22Rv1 (cell line): Measurements from ENCODE around the gene CAMKK2.

Experiments
- H3K27ac ChIP-seq: fragments of 450-650 bp; 2 replicates; pipeline ENCODE4 v1.5.1; 2017
- ZFX ChIP-seq: fragments of 450-650 bp; IDR thresholded peaks from 2 replicates; pipeline ENCODE4 v1.6.1; 2017; ENCODE audit warnings: antibody characterized with exemption, borderline replicate concordance
- TF ChIP-seq, protein P1 (sequence below): fragments of 450-650 bp; IDR thresholded peaks from 2 replicates; pipeline ENCODE4 v1.5.1; 2017; ENCODE audit warnings: mild to moderate bottlenecking

Gene CAMKK2

DNA sequence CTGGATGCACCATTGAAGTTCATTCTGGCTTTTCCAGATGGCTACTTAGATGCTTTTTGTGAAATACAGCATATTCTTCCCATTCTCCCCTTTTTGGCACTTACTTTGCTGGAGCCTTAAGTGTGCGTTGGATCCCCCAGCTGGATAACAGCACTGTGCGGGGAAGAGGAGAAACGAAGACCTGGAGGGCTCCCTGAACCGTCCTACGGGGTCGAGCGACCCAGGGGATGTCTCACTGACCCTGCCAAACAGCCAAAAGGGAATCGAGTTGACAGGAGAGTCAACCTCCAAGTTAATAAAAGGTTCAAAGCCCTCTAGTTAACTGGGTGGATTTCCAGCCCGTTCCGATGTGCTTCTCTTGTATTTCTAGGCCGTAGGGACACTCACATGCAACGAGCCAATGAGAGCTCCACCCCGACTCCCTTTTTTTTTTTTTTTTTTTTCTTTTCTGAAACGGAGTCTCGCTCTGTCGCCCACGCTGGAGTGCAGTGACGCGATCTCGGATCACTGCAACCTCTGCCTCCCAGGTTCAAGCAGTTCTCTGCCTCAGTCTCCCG lies 1.0 kb upstream of the CAMKK2 start:
- H3K27ac ChIP-seq: peak overlapping the region; percentile 83
- TF ChIP-seq, protein P1, sequence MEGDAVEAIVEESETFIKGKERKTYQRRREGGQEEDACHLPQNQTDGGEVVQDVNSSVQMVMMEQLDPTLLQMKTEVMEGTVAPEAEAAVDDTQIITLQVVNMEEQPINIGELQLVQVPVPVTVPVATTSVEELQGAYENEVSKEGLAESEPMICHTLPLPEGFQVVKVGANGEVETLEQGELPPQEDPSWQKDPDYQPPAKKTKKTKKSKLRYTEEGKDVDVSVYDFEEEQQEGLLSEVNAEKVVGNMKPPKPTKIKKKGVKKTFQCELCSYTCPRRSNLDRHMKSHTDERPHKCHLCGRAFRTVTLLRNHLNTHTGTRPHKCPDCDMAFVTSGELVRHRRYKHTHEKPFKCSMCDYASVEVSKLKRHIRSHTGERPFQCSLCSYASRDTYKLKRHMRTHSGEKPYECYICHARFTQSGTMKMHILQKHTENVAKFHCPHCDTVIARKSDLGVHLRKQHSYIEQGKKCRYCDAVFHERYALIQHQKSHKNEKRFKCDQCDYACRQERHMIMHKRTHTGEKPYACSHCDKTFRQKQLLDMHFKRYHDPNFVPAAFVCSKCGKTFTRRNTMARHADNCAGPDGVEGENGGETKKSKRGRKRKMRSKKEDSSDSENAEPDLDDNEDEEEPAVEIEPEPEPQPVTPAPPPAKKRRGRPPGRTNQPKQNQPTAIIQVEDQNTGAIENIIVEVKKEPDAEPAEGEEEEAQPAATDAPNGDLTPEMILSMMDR: no peak
- TF ChIP-seq ZFX: no peak

DNA sequence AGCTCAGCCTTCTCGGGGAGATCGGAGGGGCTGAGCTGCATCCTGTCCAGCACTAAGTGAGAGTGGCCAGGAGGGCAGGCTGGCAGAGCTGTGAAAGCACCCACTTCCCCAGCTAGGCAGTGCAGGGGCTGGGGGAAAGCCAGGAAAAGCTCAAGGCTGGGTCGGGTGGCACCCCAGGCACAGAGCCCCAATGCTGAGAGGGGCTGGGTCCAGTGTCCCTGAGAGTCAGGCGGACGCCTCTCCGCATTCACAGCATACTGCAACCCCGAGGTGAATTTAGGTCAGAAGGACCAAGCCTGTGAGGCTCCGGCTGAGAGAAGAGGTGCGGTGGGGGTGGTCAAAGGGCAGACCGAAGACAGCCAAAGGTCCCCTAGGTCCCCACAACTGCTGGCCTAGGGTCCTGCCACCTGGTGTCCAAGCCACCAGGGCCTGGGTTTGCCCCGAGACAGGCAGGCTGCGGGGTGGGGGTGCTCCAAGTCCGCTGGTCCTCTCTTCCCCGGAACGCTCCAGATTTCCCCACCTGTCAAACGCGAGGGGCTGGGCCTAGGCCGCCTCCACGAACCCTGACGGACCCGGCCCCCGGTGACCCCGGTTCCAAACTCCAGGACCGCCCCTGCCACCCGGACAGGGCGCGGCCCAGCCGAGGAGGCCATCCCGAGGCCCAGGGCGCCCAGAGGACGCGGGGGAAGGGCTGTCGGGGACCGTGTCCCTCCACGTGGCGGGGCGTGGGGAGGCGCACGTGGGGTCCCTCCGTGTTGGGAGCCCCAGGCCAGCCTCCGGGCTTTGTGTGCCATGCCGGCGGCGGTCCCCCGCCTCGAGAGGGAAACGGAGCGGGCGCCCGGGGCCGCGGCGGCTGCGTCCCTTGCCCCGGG lies 527 bp downstream of the CAMKK2 start:
- peak overlapping the region; percentile 83 for H3K27ac ChIP-seq
- TF ChIP-seq, protein P1: no peak
- no peak for TF ChIP-seq ZFX

DNA sequence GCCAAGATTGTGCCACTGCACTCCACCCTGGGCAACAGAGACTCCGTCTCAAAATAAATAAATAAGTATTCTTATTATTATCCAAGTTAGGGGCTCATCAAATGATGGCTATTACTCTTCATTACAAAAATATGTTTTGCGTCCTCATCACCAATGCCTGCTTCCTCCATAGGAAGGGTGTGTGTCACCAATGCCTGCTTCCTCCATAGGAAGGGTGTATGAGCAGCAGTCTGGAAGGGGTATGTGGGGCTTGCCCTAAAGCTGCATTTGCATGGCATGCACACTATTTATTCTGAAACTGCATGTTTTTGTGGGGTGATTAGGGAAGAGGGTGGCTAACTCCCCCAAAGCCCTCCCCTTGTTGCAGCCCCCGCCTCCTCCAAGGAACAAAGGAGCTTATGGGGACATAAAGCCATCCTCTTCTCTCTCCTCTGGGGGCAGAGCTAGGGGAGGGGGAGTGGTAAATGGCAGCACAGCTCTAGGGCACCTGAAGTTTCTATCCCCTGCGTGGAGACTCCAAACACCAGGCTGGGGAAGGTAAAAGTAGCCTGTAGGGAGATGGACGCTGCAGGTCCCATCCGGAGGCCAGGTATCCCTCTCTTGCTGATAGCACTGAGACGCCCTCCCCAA lies 1.3 kb downstream of the CAMKK2 start:
- peak overlapping the region; percentile 83 for H3K27ac ChIP-seq
- TF ChIP-seq ZFX: no peak

DNA sequence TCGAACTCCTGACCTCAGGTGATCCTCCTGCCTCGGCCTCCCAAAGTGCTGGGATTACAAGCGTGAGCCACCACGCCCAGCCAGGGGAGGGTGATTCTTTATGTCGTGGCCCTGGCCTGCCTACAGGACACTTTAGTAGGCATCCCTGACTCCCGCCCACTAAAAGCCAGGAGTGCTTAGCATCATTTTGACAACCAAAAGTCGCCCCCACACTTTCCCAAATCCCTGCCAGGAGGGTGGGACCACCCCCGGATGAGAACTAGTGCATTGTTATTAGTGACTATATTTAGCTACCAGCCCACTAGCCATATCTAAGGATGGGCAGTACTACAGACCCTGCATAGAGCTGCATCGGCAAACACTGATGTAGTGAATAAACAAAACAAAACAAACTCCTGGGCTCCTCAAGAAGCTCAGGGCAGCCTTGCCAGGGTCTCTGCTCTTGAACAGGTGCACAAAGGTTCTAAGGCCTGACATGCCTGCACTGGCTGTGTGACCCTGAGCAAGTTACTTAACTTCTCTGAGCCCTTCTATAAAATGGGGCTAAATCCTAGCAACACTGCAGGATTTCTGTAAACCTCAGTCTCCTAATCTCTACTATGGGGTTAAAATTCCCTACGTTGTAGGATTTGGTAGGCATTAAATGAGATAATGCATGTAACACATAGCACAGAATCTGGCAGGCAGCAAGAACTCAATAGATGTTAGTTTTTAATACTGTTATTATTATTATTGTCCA lies 2.2 kb downstream of the CAMKK2 start:
- TF ChIP-seq, protein P1: no peak
- no peak for TF ChIP-seq ZFX
- H3K27ac ChIP-seq: no peak overlapping the region

DNA sequence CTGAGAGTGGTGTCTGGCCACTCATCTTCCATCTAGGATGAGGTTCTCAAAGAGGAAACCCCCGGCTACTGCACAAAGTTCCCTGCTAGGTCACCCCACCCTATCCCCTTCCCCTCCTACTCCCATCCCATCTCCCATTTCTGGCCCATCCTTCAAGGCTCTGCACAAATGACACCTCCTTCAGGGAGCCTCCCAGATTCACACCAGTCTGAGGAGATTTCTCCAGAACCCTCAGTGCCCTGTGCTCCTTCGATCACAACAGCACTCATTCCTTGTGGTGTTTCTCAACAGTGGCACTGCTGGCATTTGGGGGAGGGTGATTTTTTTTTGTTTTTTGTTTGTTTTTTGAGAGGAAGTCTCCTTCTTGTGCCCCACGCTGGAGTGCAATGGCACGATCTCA lies 2.9 kb downstream of the CAMKK2 start:
- TF ChIP-seq, protein P1: no peak
- no peak for TF ChIP-seq ZFX
- peak overlapping the region; percentile 26; the same call in 1 of the 2 replicates for H3K27ac ChIP-seq

DNA sequence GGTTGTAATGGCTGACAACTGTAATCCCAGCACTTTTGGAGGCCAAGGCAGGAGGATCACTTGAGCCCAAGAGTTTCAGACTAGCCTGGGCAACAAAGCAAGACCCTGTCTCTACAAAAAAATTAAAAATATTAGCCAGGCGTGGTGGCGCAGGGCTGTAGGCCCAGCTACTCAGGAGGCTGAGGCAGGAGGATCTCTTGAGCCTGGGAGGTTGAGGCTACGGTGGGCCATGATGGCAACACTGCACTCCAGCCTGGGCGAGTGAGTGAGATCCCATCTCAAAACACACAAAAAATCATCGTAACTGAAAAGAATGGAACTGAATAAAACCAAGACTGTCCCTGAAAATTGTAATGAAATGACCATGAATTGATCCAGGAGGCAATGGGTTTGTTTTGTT lies 6.1 kb downstream of the CAMKK2 start:
- no peak for TF ChIP-seq ZFX
- TF ChIP-seq, protein P1: no peak
- no peak overlapping the region for H3K27ac ChIP-seq

DNA sequence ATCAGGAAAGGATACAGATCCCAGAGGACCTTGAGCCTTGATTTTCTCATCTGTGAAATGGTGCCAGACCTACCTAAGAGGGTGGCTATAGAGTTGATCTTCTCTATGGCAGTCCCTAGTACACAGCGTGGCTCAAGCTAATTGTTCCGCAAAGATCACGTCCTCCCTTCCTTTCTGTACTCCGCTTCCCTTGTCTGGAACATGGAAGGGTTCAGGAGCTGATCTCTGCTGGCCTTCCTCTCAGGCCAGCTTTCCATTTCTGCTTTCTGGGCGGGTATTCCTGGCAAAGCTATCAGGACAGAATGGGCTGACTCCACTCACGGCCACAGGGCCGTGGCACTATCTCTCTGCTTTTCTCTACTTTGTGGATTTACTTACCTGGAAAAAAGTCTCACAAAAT lies 6.5 kb downstream of the CAMKK2 start:
- H3K27ac ChIP-seq: no peak overlapping the region

More for the DNA sequence above, 6.5 kb downstream of the CAMKK2 start:
- TF ChIP-seq ZFX: no peak
- TF ChIP-seq, protein P1: no peak
